Measurements from ENCODE around the gene RAB15.

Gene RAB15

DNA sequence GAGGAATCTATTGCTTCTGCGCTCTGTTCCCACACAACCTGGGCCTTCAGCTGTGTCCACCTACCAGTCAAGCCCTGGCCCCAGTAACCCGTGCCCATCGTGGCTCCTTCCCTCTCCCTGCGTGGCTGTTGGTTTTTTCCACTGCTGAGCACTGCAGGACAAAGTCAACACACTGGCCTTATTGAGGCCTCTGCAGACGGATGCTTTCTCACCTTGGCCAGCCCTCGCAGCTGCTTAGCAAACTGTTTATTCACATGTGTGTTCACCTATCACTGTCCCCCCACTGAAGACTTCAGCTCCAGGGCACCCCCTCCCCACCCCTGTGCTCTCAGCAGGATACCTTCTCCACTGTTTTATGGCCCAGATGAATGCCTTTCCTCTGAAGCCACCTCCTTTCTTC, 16.8 kb downstream of the RAB15 start:
- DNase-seq (ENCODE audit: low read depth, low spot score): no peak

DNA sequence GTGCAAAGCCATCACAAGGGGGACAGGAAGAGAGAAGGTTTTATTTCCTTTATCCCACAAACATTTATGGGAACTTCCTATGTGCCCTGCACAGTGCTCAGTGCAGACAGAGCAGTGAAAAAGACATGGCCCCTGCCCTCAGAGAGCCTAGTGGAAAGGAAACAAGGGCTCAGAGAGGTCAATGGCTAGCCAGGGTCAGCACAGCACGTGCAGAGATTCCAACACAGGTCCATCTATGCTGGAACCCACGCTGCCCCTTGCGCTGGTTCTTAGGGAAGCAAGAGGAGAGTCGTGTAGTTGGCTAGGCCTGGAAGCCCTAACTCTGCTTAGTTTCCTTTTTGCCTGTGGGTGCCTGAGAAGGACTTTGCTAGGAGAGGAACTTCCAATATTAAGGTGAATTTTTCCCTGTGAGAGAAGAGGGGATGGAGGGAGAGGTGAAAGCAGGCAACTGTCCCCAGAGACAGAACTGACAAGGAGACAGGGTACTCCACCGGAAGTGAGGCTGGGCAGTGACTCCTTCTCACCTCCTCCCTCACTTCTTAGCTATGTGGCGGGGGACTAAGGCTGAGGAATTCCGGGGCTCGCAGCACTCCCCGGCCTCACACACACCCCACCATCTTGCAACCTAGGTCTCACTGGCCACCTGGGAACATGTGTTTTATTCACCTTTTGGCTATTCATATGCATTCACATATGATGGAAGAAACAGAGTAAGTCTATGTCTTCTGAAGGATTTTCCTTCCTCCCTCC, 17.5 kb downstream of the RAB15 start:
- no peak for DNase-seq (ENCODE audit: low read depth, low spot score)

GRCh38 chr14:64953661-64954060, 18.5 kb downstream of the RAB15 start:
- no peak for DNase-seq (ENCODE audit: low read depth, low spot score)

DNA sequence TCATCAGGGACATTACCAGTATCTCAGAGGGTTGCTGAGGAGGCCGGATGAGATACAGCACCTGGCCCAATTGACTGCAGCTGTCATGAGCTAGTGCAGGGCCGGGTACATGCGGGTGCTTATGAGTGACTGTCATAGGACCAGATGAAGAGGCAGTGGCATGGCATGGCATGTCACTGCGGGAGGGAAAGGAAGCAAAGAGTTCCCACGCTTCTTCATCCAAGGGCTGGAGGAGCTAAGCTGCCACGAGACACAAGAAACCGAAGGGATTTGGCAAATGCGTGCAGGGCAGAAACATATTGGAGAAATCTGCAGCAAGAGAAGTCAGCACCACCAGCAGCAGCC, 18.9 kb downstream of the RAB15 start:
- DNase-seq (ENCODE audit: low read depth, low spot score): no peak

GRCh38 chr14:64952598-64953309, 19.4 kb downstream of the RAB15 start:
- no peak for DNase-seq (ENCODE audit: low read depth, low spot score)

DNA sequence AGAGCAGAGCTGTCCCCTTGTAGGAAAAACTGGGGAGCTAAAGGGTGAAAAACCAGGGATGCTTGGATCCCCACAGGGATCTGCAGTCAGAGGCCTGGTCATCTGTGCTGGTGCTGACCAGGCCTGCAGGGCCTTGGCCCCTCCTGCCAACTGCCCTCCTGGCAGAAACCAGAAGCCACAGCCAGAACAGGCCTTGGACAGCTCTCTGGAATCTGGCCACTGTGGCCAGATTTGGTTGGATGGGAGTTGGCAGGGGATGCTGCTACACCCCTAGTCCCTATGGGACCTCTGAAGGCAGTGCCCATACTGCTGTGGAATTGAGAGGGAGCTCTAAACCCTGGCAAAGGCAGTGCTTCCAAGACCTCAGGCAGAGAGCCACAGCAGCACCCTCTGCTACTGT, 20.4 kb downstream of the RAB15 start:
- DNase-seq (ENCODE audit: low read depth, low spot score): no peak

- no peak for DNase-seq (ENCODE audit: low read depth, low spot score)
Observed at GRCh38 chr14:64951291-64951690, 20.8 kb downstream of the RAB15 start.

DNA sequence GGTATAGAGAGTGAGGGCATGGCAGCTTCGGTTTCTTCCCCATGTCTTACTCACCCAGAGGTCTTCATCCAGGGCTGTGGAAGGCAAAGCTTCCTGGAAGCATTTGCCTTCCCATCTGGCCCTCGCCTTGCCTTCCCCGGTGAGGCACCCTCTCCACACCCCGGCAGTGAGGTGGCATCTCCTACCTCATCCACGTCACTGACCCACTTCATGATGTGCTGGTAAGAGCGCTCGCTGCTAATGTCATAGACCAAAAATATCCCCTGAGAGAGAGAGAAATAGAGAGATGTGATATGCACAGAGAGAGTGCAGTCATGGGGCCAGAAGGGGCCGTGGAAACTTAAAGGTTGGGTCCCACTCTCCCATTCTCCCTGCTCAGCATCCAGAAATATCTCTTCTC, 21.2 kb downstream of the RAB15 start:
- DNase-seq (ENCODE audit: low read depth, low spot score): no peak

- DNase-seq (ENCODE audit: low read depth, low spot score): no peak
Observed at GRCh38 chr14:64948612-64949210, 23.4 kb downstream of the RAB15 start.

- DNase-seq (ENCODE audit: low read depth, low spot score): no peak
Observed at GRCh38 chr14:64947710-64948611, 24.2 kb downstream of the RAB15 start.

DNA sequence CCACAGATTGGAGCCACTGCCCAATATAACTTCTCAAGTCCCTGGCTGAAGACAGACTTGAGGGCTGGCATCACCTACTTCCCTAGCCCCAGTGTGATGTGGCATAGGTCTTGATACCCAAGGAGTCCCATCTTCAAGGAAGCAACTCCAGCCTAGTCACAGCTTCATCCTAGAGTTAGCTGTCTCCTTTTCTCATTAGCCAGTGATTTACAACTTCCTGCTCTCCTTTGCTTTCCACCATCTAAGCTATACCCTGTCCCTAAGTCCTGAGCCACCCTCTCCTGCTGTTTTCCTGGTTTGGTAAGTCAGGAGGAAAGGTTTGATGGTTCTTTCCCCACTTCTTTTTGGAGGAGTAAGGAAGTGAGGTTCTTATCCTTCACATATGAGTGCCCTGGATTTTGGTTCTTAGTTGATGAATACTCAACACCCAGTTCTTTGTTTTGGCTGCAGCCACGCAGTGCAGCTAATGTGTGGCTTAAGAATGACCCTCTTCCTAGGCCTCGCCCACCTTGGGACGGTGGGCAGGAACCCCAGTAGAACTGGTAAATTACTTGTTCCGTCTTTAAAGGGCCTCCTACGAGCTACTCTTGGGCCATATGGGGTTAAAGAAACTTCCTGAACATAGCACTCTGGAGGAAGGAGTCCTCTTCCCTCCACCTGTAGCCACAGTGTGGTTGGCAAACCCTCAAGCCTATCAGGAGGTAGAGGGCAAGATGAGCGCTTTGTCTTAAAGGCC, 25.7 kb downstream of the RAB15 start:
- no peak for DNase-seq (ENCODE audit: low read depth, low spot score)

DNA sequence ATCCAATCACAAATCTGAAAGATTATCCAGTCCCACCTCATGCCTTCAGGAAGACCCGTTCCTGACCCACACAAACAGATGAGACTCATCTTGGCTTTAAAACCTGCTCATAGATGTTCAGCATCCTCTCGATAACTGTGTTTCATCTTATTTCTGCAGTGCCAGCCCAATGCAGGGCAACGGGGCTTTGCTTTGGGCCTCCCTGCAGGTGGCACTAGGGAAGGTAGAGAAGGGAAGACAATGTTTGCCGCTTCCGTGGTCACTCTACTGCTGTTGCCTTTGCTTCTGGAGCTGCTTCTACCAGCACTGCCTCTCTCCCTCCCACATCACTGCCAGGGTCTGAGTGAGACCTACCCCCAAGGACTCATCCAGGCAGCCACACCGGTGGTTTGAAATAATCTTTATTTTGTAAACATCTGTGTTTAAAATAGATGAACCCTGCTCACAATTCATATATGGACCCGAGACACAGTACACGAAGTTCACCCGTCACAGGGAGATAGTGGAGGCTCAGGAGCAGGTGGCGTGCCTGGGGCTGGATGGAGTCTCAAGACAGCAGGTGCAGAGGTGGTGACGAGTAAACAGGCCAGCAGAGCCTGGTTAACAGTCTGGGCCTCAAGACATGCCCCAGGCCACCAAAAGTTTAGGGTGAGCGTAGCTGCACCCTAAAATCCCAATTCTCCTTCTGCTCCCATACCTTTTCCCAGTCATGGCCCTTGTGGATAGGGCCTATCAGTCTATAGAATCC, 26.5 kb downstream of the RAB15 start:
- no peak for DNase-seq (ENCODE audit: low read depth, low spot score)

- DNase-seq (ENCODE audit: low read depth, low spot score): no peak
Observed at GRCh38 chr14:64944861-64945260, 27.3 kb downstream of the RAB15 start.

GRCh38 chr14:64944041-64944440, 28.1 kb downstream of the RAB15 start:
- DNase-seq (ENCODE audit: low read depth, low spot score): no peak

GRCh38 chr14:64943556-64943955, 28.6 kb downstream of the RAB15 start:
- no peak for DNase-seq (ENCODE audit: low read depth, low spot score)

- no peak for DNase-seq (ENCODE audit: low read depth, low spot score)
Observed at GRCh38 chr14:64942531-64943111, 29.5 kb downstream of the RAB15 start, which contains the start of gene GPX2. Gene GPX2, minus strand, starts transcription at chr14:64942745. Its CDS starts 19 bp downstream, at chr14:64942726.

- no peak for DNase-seq (ENCODE audit: low read depth, low spot score)
Observed at GRCh38 chr14:64940336-64940910, 31.7 kb downstream of the RAB15 start.

DNA sequence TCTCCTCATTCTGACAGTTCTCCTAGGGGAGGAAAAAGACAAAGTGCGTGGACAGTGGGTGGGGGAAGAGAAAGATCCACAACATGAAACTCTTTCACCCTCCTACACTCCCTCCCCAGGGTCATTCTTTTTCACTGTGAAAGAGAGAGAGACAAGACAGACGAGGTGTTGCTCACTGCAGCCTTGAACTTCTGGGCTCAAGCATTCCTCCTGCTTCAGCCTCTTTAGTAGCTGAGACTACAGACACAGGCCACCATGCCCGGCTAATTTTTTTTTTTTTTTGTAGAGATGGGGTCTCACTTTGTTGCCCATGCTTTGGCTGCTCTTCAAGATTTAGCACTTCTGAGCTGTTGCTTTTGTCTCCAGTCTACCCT, 32.3 kb downstream of the RAB15 start:
- DNase-seq (ENCODE audit: low read depth, low spot score): no peak

DNA sequence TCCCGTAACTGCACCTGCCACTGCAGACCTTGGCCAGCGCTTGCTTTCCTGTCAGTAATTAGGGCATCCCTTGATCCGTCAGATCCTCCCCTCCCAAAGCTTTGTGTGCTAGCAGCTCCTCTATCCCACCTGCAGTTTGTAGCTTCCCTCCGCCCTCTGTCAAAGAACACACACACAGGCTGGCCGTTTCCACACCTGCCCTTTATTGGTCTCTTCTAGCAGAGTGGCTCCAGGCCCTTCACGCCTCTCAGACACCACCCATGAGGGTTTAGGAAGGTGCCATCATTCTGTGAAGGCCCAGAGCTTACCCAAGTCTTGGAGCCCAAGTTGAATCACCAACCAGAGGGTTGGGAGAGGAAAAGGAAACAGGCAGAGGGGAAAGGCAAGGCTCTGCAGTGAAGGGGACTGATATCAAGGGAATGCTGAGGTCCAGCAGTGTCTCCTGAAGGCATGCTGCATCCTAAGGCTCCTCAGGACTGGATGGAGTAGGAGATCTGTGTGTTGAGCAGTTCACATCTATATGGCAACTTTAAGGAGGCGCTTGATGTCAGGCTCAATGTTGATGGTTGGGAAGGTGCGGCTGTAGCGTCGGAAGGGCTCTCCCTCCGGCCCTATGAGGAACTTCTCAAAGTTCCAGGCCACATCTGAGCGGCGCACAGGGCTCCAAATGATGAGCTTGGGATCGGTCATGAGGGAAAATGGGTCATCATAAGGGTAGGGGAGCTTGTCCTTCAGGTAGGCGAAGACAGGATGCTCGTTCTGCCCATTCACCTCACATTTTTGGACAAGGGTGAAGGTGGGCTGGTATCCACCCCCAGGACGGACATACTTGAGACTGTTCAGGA, 32.9 kb downstream of the RAB15 start:
- DNase-seq (ENCODE audit: low read depth, low spot score): no peak

Measured in iPS DF 19.7 (cell line).